Spleen (tissue), 11 donors: Measurements from ENCODE around the gene ARHGEF28. TPM values are rescaled to one million over a fixed set of nuclear protein-coding genes. Genes with fewer than 3 reads are reported as not detected.
A peak's percentile ranks its signal among the peaks of the same experiment; 100 is the strongest.

Source experiments
- DNase-seq: peaks from one replicate; pipeline ENCODE4 v3.0.0-alpha.2; 2020
- H3K27ac ChIP-seq, 8 donors: fragments of 200-600 bp; sonication (generic) in 7 of 8; 1 replicate in 4 of 8; 2 replicates in 4 of 8; pipeline versions ENCODE4 v1.5.0 to v1.8.0; 2016 to 2021; ENCODE audit warnings: inconsistent platforms in 4 of 8, mild to moderate bottlenecking in 4 of 8, moderate library complexity in 1 of 8
- H3K27me3 ChIP-seq, 7 donors: fragments of 200-600 bp; sonication (generic) in 6 of 7; replicated peaks in 1 of 7; 1 replicate in 4 of 7; 2 replicates in 3 of 7; pipeline versions ENCODE4 v1.5.0 to v1.8.0; 2016 to 2021; ENCODE audit warnings: inconsistent platforms in 3 of 7, mild to moderate bottlenecking in 1 of 7
- H3K36me3 ChIP-seq, 6 donors: fragments of 200-600 bp; sonication (generic) in 5 of 6; 1 replicate in 4 of 6; 2 replicates in 2 of 6; pipeline versions ENCODE4 v1.5.0 to v1.8.0; 2016 to 2021; ENCODE audit warnings: inconsistent platforms in 2 of 6
- H3K4me1 ChIP-seq, 6 donors: fragments of 200-600 bp; sonication (generic) in 5 of 6; 1 replicate in 3 of 6; 2 replicates in 3 of 6; pipeline versions ENCODE4 v1.5.0 to v1.8.0; 2016 to 2021; ENCODE audit warnings: inconsistent platforms in 3 of 6
- H3K4me3 ChIP-seq, 8 donors: fragments of 200-600 bp; sonication (generic) in 7 of 8; 1 replicate in 4 of 8; 2 replicates in 4 of 8; pipeline versions ENCODE4 v1.5.0 to v1.8.0; 2016 to 2021; ENCODE audit warnings: inconsistent platforms in 4 of 8, mild to moderate bottlenecking in 4 of 8, moderate library complexity in 2 of 8
- H3K9me3 ChIP-seq, 8 donors: fragments of 200-600 bp; sonication (generic) in 7 of 8; 1 replicate in 4 of 8; 2 replicates in 4 of 8; pipeline versions ENCODE4 v1.5.0 to v1.8.0; 2016 to 2021; ENCODE audit warnings: inconsistent platforms in 4 of 8
- POLR2A ChIP-seq, 3 donors: fragments of 450-650 bp; IDR thresholded peaks; one replicate each; pipeline ENCODE4 v1.5.1; 2017; ENCODE audit warnings: antibody characterized with exemption in 3 of 3, mild to moderate bottlenecking in 1 of 3
- POLR2AphosphoS5 ChIP-seq, 3 donors: sonication (generic); formaldehyde crosslinking; IDR thresholded peaks; one replicate each; pipeline ENCODE4 v1.5.1; 2017; ENCODE audit warnings: antibody characterized with exemption in 3 of 3
- WGBS, 5 donors: extraction: QIAGEN DNeasy Blood & Tissue Kit in 3 of 5; methylation state at CpG; one replicate each; pipeline versions ENCODE4 v1.1.5 to v1.1.7; 2013 to 2018; 5-methylcytosine and 5-hydroxymethylcytosine counted together
- intact Hi-C: fragments of 100-400 bp; cut with DNase I; formaldehyde crosslinking; loops from one replicate; pipeline ENCODE4 v1.15.0; 2023; ENCODE audit warnings: low total_unique reads
- polyA plus RNA-seq, 3 donors: library from polyadenylated mRNA; stranded (reverse); fragments of 200-250 nt; gene quantifications; one replicate each; pipeline ENCODE4 v1.2.1, GENCODE V29; 2013
- total RNA-seq, 7 donors: library from RNA; depleted of rRNA in 3 of 7; stranded (reverse); fragments of >200 nt in 3 of 7; fragmentation: NEBNext Ultra II Directional in 4 of 7; extraction: Animal tissue kit (Norgen Biotek cat#: 25700) in 4 of 7; gene quantifications; one replicate each; pipeline versions ENCODE4 v1.1.0 to v1.2.1, GENCODE V29; 2016 to 2021
- TF ChIP-seq, protein P1 (sequence below), 11 experiments: fragments of 200-600 bp in 7 of 11; fragments of 450-650 bp in 4 of 11; sonication (generic) in 4 of 11; IDR thresholded peaks in 8 of 11; conservative IDR thresholded peaks in 3 of 11; 1 replicate in 7 of 11; 2 replicates in 4 of 11; pipeline versions ENCODE4 v1.4.0 to v1.8.0; 2016 to 2021; ENCODE audit warnings: antibody characterized with exemption in 11 of 11, inconsistent platforms in 4 of 11, mild to moderate bottlenecking in 1 of 11
- donor health status: healthy with polysubstance abuse.
- donor health status: DM: no; HTN: no; CAD: no; lungs with moderate emphysema.
- donor health status: DM: no; HTN: no; CAD: no.
- donor health status: Bipolar disorder and iron deficiency.
- donor health status: healthy.
- donor health status: DM: no; HTN: no; CAD: no.
- donor health status: DM: yes; HTN: yes; CAD: no.

Gene ARHGEF28
- total and polyA plus RNA-seq, 10 donors, result 0.53 to 17.5 (median 8.8) TPM

DNA sequence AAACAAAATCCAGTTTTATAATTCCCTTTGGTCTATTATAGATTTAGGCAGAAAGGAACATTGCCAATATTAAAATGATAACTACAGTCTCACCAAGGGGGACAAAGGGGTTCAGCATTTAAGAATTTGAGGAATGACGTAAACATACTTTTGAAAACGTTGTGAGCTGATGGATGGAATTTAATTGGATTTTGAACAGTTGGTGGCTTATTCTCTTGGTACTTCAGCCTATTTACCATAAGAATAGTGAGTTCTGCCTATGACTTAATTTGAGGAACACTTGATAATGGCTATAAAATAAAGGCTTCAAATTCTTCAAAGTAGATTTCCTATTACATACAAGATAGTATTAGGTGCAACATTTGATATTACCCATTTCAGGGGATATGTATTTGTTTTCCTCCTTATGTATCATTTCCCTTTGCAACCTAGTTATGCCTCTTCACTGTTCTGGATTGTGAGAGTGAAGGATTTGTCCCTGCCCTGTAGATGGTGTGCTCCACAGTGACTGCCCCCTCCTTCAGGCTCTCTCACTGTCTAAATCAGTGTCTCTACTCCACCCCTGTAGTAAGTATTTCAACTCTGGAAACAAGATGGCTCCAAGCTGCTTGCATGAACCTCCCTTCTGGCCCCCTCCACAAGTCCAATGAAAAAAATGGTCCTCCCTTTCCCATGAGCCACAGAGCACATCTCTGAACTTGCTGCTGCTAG lies 225.6 kb downstream of the ARHGEF28 start:
- H3K27ac ChIP-seq, result no peak overlapping the region
- intact Hi-C loops, result no loop called here

DNA sequence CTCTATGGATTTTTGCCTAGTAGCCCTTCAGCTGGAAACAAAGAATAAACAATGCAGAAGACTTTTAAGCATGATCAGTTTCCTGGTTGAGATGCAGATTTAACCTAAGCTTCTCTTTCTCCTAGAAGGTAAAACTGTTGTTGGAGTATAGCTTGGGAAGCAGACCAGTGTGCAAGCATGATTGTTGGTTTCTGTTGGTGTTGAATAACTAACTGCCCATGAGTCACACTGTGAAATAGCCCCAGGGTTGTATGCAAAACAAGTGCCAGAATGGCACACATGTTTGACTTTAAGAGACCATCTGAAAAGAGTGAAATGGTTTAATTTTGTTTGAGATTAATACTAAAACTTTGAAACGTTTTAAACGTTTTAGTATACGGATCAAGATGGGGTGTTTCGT lies 227.1 kb downstream of the ARHGEF28 start:
- 78 to 91% (median 85%) methylated on average over 4 of the region's 4 CpGs for WGBS, 5 donors
- intact Hi-C loops, result no loop called here
- TF ChIP-seq, protein P1, sequence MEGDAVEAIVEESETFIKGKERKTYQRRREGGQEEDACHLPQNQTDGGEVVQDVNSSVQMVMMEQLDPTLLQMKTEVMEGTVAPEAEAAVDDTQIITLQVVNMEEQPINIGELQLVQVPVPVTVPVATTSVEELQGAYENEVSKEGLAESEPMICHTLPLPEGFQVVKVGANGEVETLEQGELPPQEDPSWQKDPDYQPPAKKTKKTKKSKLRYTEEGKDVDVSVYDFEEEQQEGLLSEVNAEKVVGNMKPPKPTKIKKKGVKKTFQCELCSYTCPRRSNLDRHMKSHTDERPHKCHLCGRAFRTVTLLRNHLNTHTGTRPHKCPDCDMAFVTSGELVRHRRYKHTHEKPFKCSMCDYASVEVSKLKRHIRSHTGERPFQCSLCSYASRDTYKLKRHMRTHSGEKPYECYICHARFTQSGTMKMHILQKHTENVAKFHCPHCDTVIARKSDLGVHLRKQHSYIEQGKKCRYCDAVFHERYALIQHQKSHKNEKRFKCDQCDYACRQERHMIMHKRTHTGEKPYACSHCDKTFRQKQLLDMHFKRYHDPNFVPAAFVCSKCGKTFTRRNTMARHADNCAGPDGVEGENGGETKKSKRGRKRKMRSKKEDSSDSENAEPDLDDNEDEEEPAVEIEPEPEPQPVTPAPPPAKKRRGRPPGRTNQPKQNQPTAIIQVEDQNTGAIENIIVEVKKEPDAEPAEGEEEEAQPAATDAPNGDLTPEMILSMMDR (IDR thresholded peaks at IDR 0.05 in 8 of 11, conservative IDR thresholded peaks at IDR 0.05 in 3 of 11), result no peak
- TF ChIP-seq POLR2A (IDR thresholded peaks at IDR 0.05) (no peak), POLR2AphosphoS5 (IDR thresholded peaks at IDR 0.05) (no peak)
- H3K27ac ChIP-seq, result no peak overlapping the region
- no peaks in the 10 kb centered on the region for H3K9me3 ChIP-seq
- H3K4me1 ChIP-seq, result peaks cover 0 to 7% (median 0%) of the 10 kb centered on the region in 6 donors
- no peak overlapping the region for H3K4me3 ChIP-seq
- H3K36me3 ChIP-seq, result no peaks in the 10 kb centered on the region
- no peaks in the 10 kb centered on the region for H3K27me3 ChIP-seq
- no peak for DNase-seq

More for the DNA sequence above, 225.6 kb downstream of the ARHGEF28 start:
- TF ChIP-seq, protein P1 (IDR thresholded peaks at IDR 0.05 in 8 of 11, conservative IDR thresholded peaks at IDR 0.05 in 3 of 11), result no peak
- no peak for TF ChIP-seq POLR2AphosphoS5 (IDR thresholded peaks at IDR 0.05)
- TF ChIP-seq POLR2A (IDR thresholded peaks at IDR 0.05), result no peak
- peaks cover 0 to 2% (median 0%) of the 10 kb centered on the region in 6 donors for H3K4me1 ChIP-seq
- H3K9me3 ChIP-seq, result no peaks in the 10 kb centered on the region
- 65 to 83% (median 69%) methylated on average over 2 of the region's 2 CpGs for WGBS, 5 donors
- H3K27me3 ChIP-seq, result no peaks in the 10 kb centered on the region
- H3K36me3 ChIP-seq, result no peaks in the 10 kb centered on the region
- no peak for DNase-seq
- no peak overlapping the region for H3K4me3 ChIP-seq

DNA sequence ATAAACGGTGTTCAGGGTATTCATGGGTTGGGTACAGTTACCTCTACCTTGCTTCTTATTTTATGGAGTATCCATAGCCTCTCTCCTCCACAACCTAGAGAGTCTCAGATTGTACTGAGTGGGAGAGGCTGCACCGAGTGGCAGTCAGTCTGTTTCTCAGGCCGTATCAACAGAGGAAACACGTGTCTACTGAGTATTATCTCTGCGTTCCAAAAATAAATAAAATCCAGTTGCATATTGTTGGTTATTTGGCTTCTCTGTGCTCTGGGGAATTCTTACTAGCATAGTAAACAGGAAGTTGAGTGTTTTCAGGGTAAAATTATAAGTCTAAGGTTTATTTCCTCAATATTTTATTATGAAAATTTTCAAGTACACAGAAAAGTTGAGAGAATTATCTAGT lies 231.0 kb downstream of the ARHGEF28 start:
- Histone ChIP-seq H3K27me3 (no peaks in the 10 kb centered on the region), H3K4me1 (peaks cover 0 to 7% (median 0%) of the 10 kb centered on the region in 6 donors), H3K36me3 (no peaks in the 10 kb centered on the region), H3K9me3 (no peaks in the 10 kb centered on the region), H3K27ac (peak overlapping the region in 1 of 8 donors; percentile 0), H3K4me3 (no peak overlapping the region)
- DNase-seq, result no peak
- TF ChIP-seq POLR2A (IDR thresholded peaks at IDR 0.05) (no peak), POLR2AphosphoS5 (IDR thresholded peaks at IDR 0.05) (no peak)
- TF ChIP-seq, protein P1 (IDR thresholded peaks at IDR 0.05 in 8 of 11, conservative IDR thresholded peaks at IDR 0.05 in 3 of 11), result no peak
- 45 to 55% (median 51%) methylated on average over 5 of the region's 5 CpGs for WGBS, 5 donors
- intact Hi-C loops, result no loop called here

DNA sequence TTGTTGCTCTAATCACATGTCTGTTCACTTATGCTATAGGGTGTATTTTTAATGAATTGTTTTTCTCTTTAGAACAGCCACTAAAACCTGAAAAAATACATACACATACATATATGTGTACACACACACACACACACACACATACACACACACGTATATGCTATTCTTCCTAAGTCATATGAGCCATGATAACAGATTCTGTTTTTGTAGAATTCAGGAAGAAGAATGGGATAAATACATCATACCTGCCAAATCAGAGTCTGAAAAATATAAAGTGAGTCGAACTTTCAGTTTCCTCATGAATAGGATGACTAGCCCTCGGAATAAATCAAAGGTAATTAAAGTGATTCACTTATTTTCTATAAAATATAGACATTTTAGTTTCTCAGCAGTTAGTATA lies 231.4 kb downstream of the ARHGEF28 start:
- no peaks in the 10 kb centered on the region for H3K9me3 ChIP-seq
- no peak overlapping the region for H3K4me3 ChIP-seq
- no peaks in the 10 kb centered on the region for H3K36me3 ChIP-seq
- intact Hi-C loops, result no loop called here
- H3K27ac ChIP-seq, result no peak overlapping the region
- no peaks in the 10 kb centered on the region for H3K27me3 ChIP-seq
- WGBS, 5 donors, result 66 to 84% (median 72%) methylated on average over 3 of the region's 3 CpGs
- no peak for DNase-seq
- H3K4me1 ChIP-seq, result peaks cover 0 to 7% (median 0%) of the 10 kb centered on the region in 6 donors
- TF ChIP-seq POLR2A (IDR thresholded peaks at IDR 0.05) (no peak), POLR2AphosphoS5 (IDR thresholded peaks at IDR 0.05) (no peak)
- TF ChIP-seq, protein P1 (IDR thresholded peaks at IDR 0.05 in 8 of 11, conservative IDR thresholded peaks at IDR 0.05 in 3 of 11), result no peak
